Liver (tissue), 3 donors: ENCODE measurements around the gene PSMC4.

ENCODE experiments used
- CTCF ChIP-seq: fragments of 150-350 bp; IDR thresholded peaks from 2 replicates; pipeline ENCODE4 v1.5.1; 2017; ENCODE audit warnings: improper control_type of control experiment, low read depth, low read length; ENCODE audit not compliant: missing input control
- EGR1 ChIP-seq, 2 donors: IDR thresholded peaks; 2 replicates each; pipeline ENCODE4 v1.6.1; 2016 to 2018; ENCODE audit warnings: antibody characterized with exemption in 2 of 2, low read depth in 2 of 2
- GABPA ChIP-seq, 2 donors: IDR thresholded peaks in 1 of 2; conservative IDR thresholded peaks in 1 of 2; 2 replicates each; pipeline ENCODE4 v1.6.1; 2016; ENCODE audit warnings: antibody characterized with exemption in 2 of 2, mild to moderate bottlenecking in 1 of 2, moderate library complexity in 1 of 2
- JUND ChIP-seq, 2 donors: IDR thresholded peaks; 2 replicates each; pipeline ENCODE4 v1.6.1; 2016; ENCODE audit warnings: antibody characterized with exemption in 2 of 2
- RAD21 ChIP-seq, 2 donors: IDR thresholded peaks; 2 replicates each; pipeline ENCODE4 v1.6.1; 2016; ENCODE audit warnings: antibody characterized with exemption in 2 of 2, mild to moderate bottlenecking in 2 of 2
- TAF1 ChIP-seq: conservative IDR thresholded peaks from 2 replicates; pipeline ENCODE4 v1.6.1; 2016; ENCODE audit warnings: antibody characterized with exemption, mild to moderate bottlenecking
- YY1 ChIP-seq: IDR thresholded peaks from 2 replicates; pipeline ENCODE4 v1.6.1; 2016; ENCODE audit warnings: antibody characterized with exemption, mild to moderate bottlenecking
- ZBTB33 ChIP-seq: IDR thresholded peaks from 2 replicates; pipeline ENCODE4 v1.6.1; 2016; ENCODE audit warnings: antibody characterized with exemption
- TF ChIP-seq, protein P1 (sequence below): IDR thresholded peaks from 2 replicates; pipeline ENCODE4 v1.6.1; 2016; ENCODE audit warnings: antibody characterized with exemption, mild to moderate bottlenecking
- TF ChIP-seq, protein P2 (sequence below): IDR thresholded peaks from 2 replicates; pipeline ENCODE4 v1.6.1; 2016; ENCODE audit warnings: antibody characterized with exemption
- donor health status: healthy.
- donor health status: healthy.

DNA sequence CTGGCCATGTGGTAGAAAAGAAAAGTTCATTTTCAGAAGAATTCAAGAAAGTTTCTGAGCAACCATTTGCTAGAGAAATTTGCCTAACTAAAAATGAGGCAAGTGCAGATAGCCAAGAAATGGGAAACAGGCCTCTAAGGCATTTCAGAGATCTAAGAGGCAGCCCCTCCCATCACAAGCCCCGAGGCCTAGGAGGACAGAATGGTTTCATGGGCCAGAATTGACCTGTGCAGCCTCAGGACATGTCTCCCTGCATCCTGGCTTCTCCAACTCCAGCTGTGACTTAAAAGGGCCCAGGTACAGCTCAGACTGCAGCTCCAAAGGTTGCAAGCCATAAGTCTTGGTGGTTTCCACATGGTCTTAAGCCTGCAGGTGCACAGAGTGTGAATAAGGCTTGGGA lies 22.6 kb downstream of the PSMC4 start:
- TF ChIP-seq EGR1 (IDR thresholded peaks at IDR 0.05; ENCODE audit: low read depth in 2 of 2) (no peak), RAD21 (IDR thresholded peaks at IDR 0.05) (no peak), TAF1 (no peak), CTCF (no peak), GABPA (IDR thresholded peaks at IDR 0.05 in 1 of 2, conservative IDR thresholded peaks at IDR 0.05 in 1 of 2) (no peak), YY1 (no peak), JUND (IDR thresholded peaks at IDR 0.05) (no peak), ZBTB33 (no peak)
- TF ChIP-seq, protein P1, sequence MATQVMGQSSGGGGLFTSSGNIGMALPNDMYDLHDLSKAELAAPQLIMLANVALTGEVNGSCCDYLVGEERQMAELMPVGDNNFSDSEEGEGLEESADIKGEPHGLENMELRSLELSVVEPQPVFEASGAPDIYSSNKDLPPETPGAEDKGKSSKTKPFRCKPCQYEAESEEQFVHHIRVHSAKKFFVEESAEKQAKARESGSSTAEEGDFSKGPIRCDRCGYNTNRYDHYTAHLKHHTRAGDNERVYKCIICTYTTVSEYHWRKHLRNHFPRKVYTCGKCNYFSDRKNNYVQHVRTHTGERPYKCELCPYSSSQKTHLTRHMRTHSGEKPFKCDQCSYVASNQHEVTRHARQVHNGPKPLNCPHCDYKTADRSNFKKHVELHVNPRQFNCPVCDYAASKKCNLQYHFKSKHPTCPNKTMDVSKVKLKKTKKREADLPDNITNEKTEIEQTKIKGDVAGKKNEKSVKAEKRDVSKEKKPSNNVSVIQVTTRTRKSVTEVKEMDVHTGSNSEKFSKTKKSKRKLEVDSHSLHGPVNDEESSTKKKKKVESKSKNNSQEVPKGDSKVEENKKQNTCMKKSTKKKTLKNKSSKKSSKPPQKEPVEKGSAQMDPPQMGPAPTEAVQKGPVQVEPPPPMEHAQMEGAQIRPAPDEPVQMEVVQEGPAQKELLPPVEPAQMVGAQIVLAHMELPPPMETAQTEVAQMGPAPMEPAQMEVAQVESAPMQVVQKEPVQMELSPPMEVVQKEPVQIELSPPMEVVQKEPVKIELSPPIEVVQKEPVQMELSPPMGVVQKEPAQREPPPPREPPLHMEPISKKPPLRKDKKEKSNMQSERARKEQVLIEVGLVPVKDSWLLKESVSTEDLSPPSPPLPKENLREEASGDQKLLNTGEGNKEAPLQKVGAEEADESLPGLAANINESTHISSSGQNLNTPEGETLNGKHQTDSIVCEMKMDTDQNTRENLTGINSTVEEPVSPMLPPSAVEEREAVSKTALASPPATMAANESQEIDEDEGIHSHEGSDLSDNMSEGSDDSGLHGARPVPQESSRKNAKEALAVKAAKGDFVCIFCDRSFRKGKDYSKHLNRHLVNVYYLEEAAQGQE = no peak
- TF ChIP-seq, protein P2, sequence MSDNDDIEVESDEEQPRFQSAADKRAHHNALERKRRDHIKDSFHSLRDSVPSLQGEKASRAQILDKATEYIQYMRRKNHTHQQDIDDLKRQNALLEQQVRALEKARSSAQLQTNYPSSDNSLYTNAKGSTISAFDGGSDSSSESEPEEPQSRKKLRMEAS = no peak
